ENCODE results near the gene RTP4. TPM values are rescaled to one million over a fixed set of nuclear protein-coding genes. Genes with fewer than 3 reads are reported as not detected.

Gene RTP4
- polyA plus RNA-seq, 1 donor (not counting 4 experiments of a cell fraction or from before 2014, with no cell fraction given): 0.38 TPM

GRCh38 chr3:187328691-187329090, 39.5 kb upstream of the RTP4 start:
- no peaks in the 10 kb centered on the region for H3K9me3 ChIP-seq (ENCODE audit: control insufficient read depth, low read depth, low read length)
- DNase-seq (ENCODE audit: low read depth, low spot score) (no peak), FAIRE-seq (no peak)

GRCh38 chr3:187334904-187335303, 33.3 kb upstream of the RTP4 start:
- no peaks in the 10 kb centered on the region for H3K4me1 ChIP-seq (ENCODE audit: control insufficient read depth, extremely low read depth, insufficient read depth, low read length)
- no peak overlapping the region for H3K4me2 ChIP-seq (ENCODE audit: control insufficient read depth, extremely low read depth, insufficient read depth, low read depth, low read length)
- H3K9me3 ChIP-seq (ENCODE audit: control insufficient read depth, low read depth, low read length): no peaks in the 10 kb centered on the region
- H3K27me3 ChIP-seq (ENCODE audit: control insufficient read depth, extremely low read depth, insufficient read depth, low read length): no peaks in the 10 kb centered on the region
- no peaks in the 10 kb centered on the region for H4K20me1 ChIP-seq (ENCODE audit: control insufficient read depth, extremely low read depth, insufficient read depth, low read length)
- FAIRE-seq (no peak), DNase-seq (ENCODE audit: low read depth, low spot score) (no peak)
- H3K36me3 ChIP-seq (ENCODE audit: control insufficient read depth in 2 of 2, extremely low read depth in 1 of 2, insufficient read depth in 2 of 2, low read length in 2 of 2): no peaks in the 10 kb centered on the region
- no peak overlapping the region for H3K9ac ChIP-seq (ENCODE audit: control insufficient read depth, extremely low read depth, insufficient read depth, low read length)
- TF ChIP-seq CTCF (optimal IDR thresholded peaks at IDR 0.05 in 1 of 3, IDR thresholded peaks at IDR 0.05 in 1 of 3, conservative IDR thresholded peaks at IDR 0.05 in 1 of 3; ENCODE audit: extremely low read depth in 1 of 3, insufficient read depth in 2 of 3, low read length in 3 of 3): no peak
- TF ChIP-seq EZH2 (IDR thresholded peaks at IDR 0.05; ENCODE audit: low read length): no peak
- dilution Hi-C loops (cut with MboI; ENCODE audit: extremely low pct_ligation_motif_present, low sequenced_read_pairs): no loop called here
- H3K27ac ChIP-seq (ENCODE audit: control insufficient read depth, insufficient read depth, low read length): no peak overlapping the region
- no peak overlapping the region for H3K4me3 ChIP-seq (ENCODE audit: control insufficient read depth in 2 of 3, extremely low read depth in 1 of 3, insufficient read depth in 2 of 3, low read depth in 1 of 3, low read length in 3 of 3)
- H3K9me1 ChIP-seq (ENCODE audit: control insufficient read depth, extremely low read depth, insufficient read depth, low read length): no peaks in the 10 kb centered on the region
- H2AFZ ChIP-seq (ENCODE audit: control insufficient read depth, low read length): no peak overlapping the region
- H3K79me2 ChIP-seq (ENCODE audit: control insufficient read depth, insufficient read depth, low read length): no peaks in the 10 kb centered on the region

More at GRCh38 chr3:187328691-187329090, 39.5 kb upstream of the RTP4 start:
- TF ChIP-seq EZH2 (IDR thresholded peaks at IDR 0.05; ENCODE audit: low read length) (no peak), CTCF (optimal IDR thresholded peaks at IDR 0.05 in 1 of 3, IDR thresholded peaks at IDR 0.05 in 1 of 3, conservative IDR thresholded peaks at IDR 0.05 in 1 of 3; ENCODE audit: extremely low read depth in 1 of 3, insufficient read depth in 2 of 3, low read length in 3 of 3) (no peak)
- H3K27ac ChIP-seq (ENCODE audit: control insufficient read depth, insufficient read depth, low read length): no peak overlapping the region
- H3K4me2 ChIP-seq (ENCODE audit: control insufficient read depth, extremely low read depth, insufficient read depth, low read depth, low read length): no peak overlapping the region
- H2AFZ ChIP-seq (ENCODE audit: control insufficient read depth, low read length): no peak overlapping the region
- no peak overlapping the region for H3K9ac ChIP-seq (ENCODE audit: control insufficient read depth, extremely low read depth, insufficient read depth, low read length)
- H3K4me1 ChIP-seq (ENCODE audit: control insufficient read depth, extremely low read depth, insufficient read depth, low read length): no peaks in the 10 kb centered on the region
- H3K4me3 ChIP-seq (ENCODE audit: control insufficient read depth in 2 of 3, extremely low read depth in 1 of 3, insufficient read depth in 2 of 3, low read depth in 1 of 3, low read length in 3 of 3): no peak overlapping the region
- H3K79me2 ChIP-seq (ENCODE audit: control insufficient read depth, insufficient read depth, low read length): no peaks in the 10 kb centered on the region
- H3K9me1 ChIP-seq (ENCODE audit: control insufficient read depth, extremely low read depth, insufficient read depth, low read length): no peaks in the 10 kb centered on the region
- peaks cover 11% of the 10 kb centered on the region for H3K27me3 ChIP-seq (ENCODE audit: control insufficient read depth, extremely low read depth, insufficient read depth, low read length)
- dilution Hi-C loops (cut with MboI; ENCODE audit: extremely low pct_ligation_motif_present, low sequenced_read_pairs): no loop called here
- no peaks in the 10 kb centered on the region for H4K20me1 ChIP-seq (ENCODE audit: control insufficient read depth, extremely low read depth, insufficient read depth, low read length)
- H3K36me3 ChIP-seq (ENCODE audit: control insufficient read depth in 2 of 2, extremely low read depth in 1 of 2, insufficient read depth in 2 of 2, low read length in 2 of 2): no peaks in the 10 kb centered on the region

Measured in keratinocyte (primary cell).